B cell (primary cell): Measurements from ENCODE around the gene TWNK. TPM values are rescaled to one million over a fixed set of nuclear protein-coding genes. Genes with fewer than 3 reads are reported as not detected.

ENCODE experiments used
- ATAC-seq: fragments of 200-7000 bp; cut with Tn5 transposase; one replicate; pipeline ENCODE4 v1.10.0; 2021; ENCODE audit warnings: low read depth, mild to moderate bottlenecking, moderate number of reproducible peaks, moderate library complexity
- CTCF ChIA-PET: fragments of 350-600 bp; sonication (Branson Sonifier 250); formaldehyde crosslinking; loops from one replicate; lab custom pipeline; 2021; ENCODE audit warnings: antibody characterized with exemption, inconsistent platforms; lab: Charles Lee
- POLR2A ChIA-PET: fragments of 350-600 bp; sonication (Branson Sonifier 250); formaldehyde crosslinking; loops from one replicate; lab custom pipeline; 2021; ENCODE audit warnings: antibody characterized with exemption; lab: Charles Lee
- DNase-seq: peaks from one replicate; pipeline ENCODE4 v3.0.0; 2013
- H2AFZ ChIP-seq: 2 replicates; pipeline ENCODE4 v1.6.1; 2012; ENCODE audit warnings: mild to moderate bottlenecking, low read depth, low read length; ENCODE audit not compliant: insufficient read depth, poor library complexity, severe bottlenecking
- H3K27ac ChIP-seq, 2 donors: 1 replicate in 1 of 2; 2 replicates in 1 of 2; pipeline ENCODE4 v1.5.1; 2012 to 2013; ENCODE audit warnings: low read length in 2 of 2, mild to moderate bottlenecking in 2 of 2, moderate library complexity in 1 of 2
- H3K27me3 ChIP-seq, 4 experiments: fragments of 200-600 bp in 1 of 4; sonication (generic) in 1 of 4; replicated peaks in 1 of 4; 1 replicate in 2 of 4; 2 replicates in 2 of 4; pipeline versions ENCODE4 v1.6.1 to v1.7.0; 2013 to 2016; ENCODE audit warnings: low read length in 3 of 4, mild to moderate bottlenecking in 2 of 4, mixed read lengths in 1 of 4, moderate library complexity in 1 of 4; ENCODE audit not compliant: insufficient read depth in 4 of 4, control insufficient read depth in 3 of 4; ENCODE audit errors: control extremely low read depth in 1 of 4
- H3K36me3 ChIP-seq, 2 experiments: replicated peaks in 1 of 2; 1 replicate in 1 of 2; 2 replicates in 1 of 2; pipeline versions ENCODE4 v1.6.1 to v1.7.1; 2013; ENCODE audit warnings: low read length in 1 of 2; ENCODE audit not compliant: insufficient read depth in 2 of 2, control insufficient read depth in 1 of 2; ENCODE audit errors: control extremely low read depth in 1 of 2, extremely low read depth in 1 of 2
- H3K4me1 ChIP-seq, 2 donors: fragments of 200-600 bp in 1 of 2; sonication (generic) in 1 of 2; 1 replicate in 1 of 2; 2 replicates in 1 of 2; pipeline versions ENCODE4 v1.5.1 to v1.6.1; 2013 to 2017; ENCODE audit warnings: low read length in 2 of 2; ENCODE audit not compliant: control insufficient read depth in 2 of 2, insufficient read depth in 2 of 2
- H3K4me2 ChIP-seq: replicated peaks from 2 replicates; pipeline ENCODE3; 2012; ENCODE audit warnings: mild to moderate bottlenecking, low read depth, low read length; ENCODE audit not compliant: poor library complexity, severe bottlenecking
- H3K4me3 ChIP-seq, 5 experiments: fragments of 200-600 bp in 1 of 5; sonication (generic) in 1 of 5; 1 replicate in 3 of 5; 2 replicates in 2 of 5; pipeline versions ENCODE4 v1.5.1 to v1.7.0; 2011 to 2016; ENCODE audit warnings: low read length in 4 of 5, mild to moderate bottlenecking in 4 of 5, low read depth in 2 of 5, control low read depth in 1 of 5, moderate library complexity in 1 of 5; ENCODE audit not compliant: insufficient read depth in 1 of 5; ENCODE audit errors: control extremely low read depth in 1 of 5, extremely low read depth in 1 of 5
- H3K79me2 ChIP-seq: fragments of 200-600 bp; sonication (generic); one replicate; pipeline ENCODE4 v1.6.0; 2016; ENCODE audit warnings: low read length; ENCODE audit not compliant: control insufficient read depth, insufficient read depth
- H3K9ac ChIP-seq: fragments of 200-600 bp; sonication (generic); 2 replicates; pipeline ENCODE4 v1.6.1; 2017; ENCODE audit warnings: mild to moderate bottlenecking, low read length, moderate library complexity
- H3K9me3 ChIP-seq, 3 donors: one replicate each; pipeline versions ENCODE4 v1.6.1 to v1.7.1; 2013; ENCODE audit warnings: low read length in 2 of 3; ENCODE audit not compliant: control insufficient read depth in 2 of 3, insufficient read depth in 1 of 3; ENCODE audit errors: control extremely low read depth in 1 of 3
- H4K20me1 ChIP-seq: 2 replicates; pipeline ENCODE4 v1.6.0; 2012; ENCODE audit warnings: mild to moderate bottlenecking, low read length; ENCODE audit not compliant: insufficient read depth, control insufficient read depth, poor library complexity, severe bottlenecking
- H3K27ac Mint-ChIP-seq: one replicate; pipeline ENCODE4 v1.8.0; 2021; ENCODE audit warnings: mixed read lengths
- H3K27me3 Mint-ChIP-seq: one replicate; pipeline ENCODE4 v1.8.0; 2021; ENCODE audit warnings: mixed read lengths
- H3K4me1 Mint-ChIP-seq: one replicate; pipeline ENCODE4 v1.8.0; 2021; ENCODE audit warnings: mixed read lengths
- H3K4me3 Mint-ChIP-seq: one replicate; pipeline ENCODE4 v1.8.0; 2021; ENCODE audit warnings: mixed read lengths
- H3K9me3 Mint-ChIP-seq: one replicate; pipeline ENCODE4 v1.8.0; 2022; ENCODE audit warnings: mixed read lengths; ENCODE audit not compliant: insufficient read depth
- CTCF ChIP-seq: fragments of 200-600 bp; IDR thresholded peaks from one replicate; pipeline ENCODE4 v1.8.0; 2022; ENCODE audit warnings: antibody characterized with exemption, mild to moderate bottlenecking
- EZH2 ChIP-seq: IDR thresholded peaks from 2 replicates; pipeline ENCODE4 v1.6.1; 2012; ENCODE audit warnings: borderline replicate concordance, low read depth, mild to moderate bottlenecking, moderate library complexity, low read length; ENCODE audit not compliant: insufficient read depth, poor library complexity, severe bottlenecking
- WGBS: methylation state at CpG from one replicate; pipeline ENCODE4 v1.1.5; 2013; ENCODE audit warnings: missing lambda C conversion rate; ENCODE audit not compliant: insufficient coverage; 5-methylcytosine and 5-hydroxymethylcytosine counted together
- intact Hi-C: fragments of 100-400 bp; cut with micrococcal nuclease; formaldehyde crosslinking; loops from one replicate; pipeline ENCODE4 v1.10.0; 2022
- polyA plus RNA-seq: library from polyadenylated mRNA; depleted of rRNA; stranded (reverse); fragments of >200 nt; gene quantifications from 2 replicates; pipeline ENCODE4 v1.2.3, GENCODE V29; 2012
- total RNA-seq, 2 donors: library from RNA; stranded (reverse); fragments of 120-200 nt in 1 of 2; gene quantifications; 1 replicate in 1 of 2; 2 replicates in 1 of 2; pipeline versions ENCODE4 v1.2.3 to v1.2.4, GENCODE V29; 2013 to 2022

The TWNK gene
- total and polyA plus RNA-seq, 2 donors (not counting 1 experiment from before 2014, with no cell fraction given), result 7.2 to 11.8 TPM

GRCh38 chr10:100976906-100977305, 10.4 kb upstream of the TWNK start:
- Histone ChIP-seq H3K36me3 (peaks cover 0 to 15% of the 10 kb centered on the region in 2 experiments), H3K9ac (no peak overlapping the region), H3K79me2 (no peaks in the 10 kb centered on the region), H4K20me1 (no peaks in the 10 kb centered on the region), H3K4me3 (no peak overlapping the region), H3K4me1 (no peaks in the 10 kb centered on the region), H3K27ac (no peak overlapping the region), H3K27me3 (no peaks in the 10 kb centered on the region), H3K4me2 (no peak overlapping the region), H3K9me3 (no peaks in the 10 kb centered on the region), H2AFZ (no peak overlapping the region)
- Mint-ChIP-seq H3K4me1 (no peaks in the 10 kb centered on the region), H3K9me3 (no peaks in the 10 kb centered on the region), H3K27me3 (no peaks in the 10 kb centered on the region), H3K27ac (no peak overlapping the region), H3K4me3 (no peak overlapping the region)
- CTCF ChIA-PET, result interaction anchor here (0.7 kb wide), 1 partner anchor 37 kb away, joined by 3 read pairs; no protein-coding TSS in a partner anchor
- intact Hi-C loops, result no loop called here
- TF ChIP-seq CTCF (no peak), EZH2 (no peak)
- POLR2A ChIA-PET, result no interaction called here
- 97% methylated on average over 3 of the region's 3 CpGs for WGBS
- DNase-seq, result no peak
- ATAC-seq, result no peak

- no peak overlapping the region for H2AFZ ChIP-seq
- no peak overlapping the region for H3K27ac Mint-ChIP-seq
- no peaks in the 10 kb centered on the region for H3K4me1 Mint-ChIP-seq
- POLR2A ChIA-PET, result no interaction called here
- H3K36me3 ChIP-seq, result peaks cover 0 to 18% of the 10 kb centered on the region in 2 experiments
- DNase-seq, result no peak
- no peak overlapping the region for H3K27ac ChIP-seq
- H3K9ac ChIP-seq, result no peak overlapping the region
- intact Hi-C loops, result no loop called here
- H3K4me2 ChIP-seq, result no peak overlapping the region
- no peaks in the 10 kb centered on the region for H3K27me3 Mint-ChIP-seq
- H3K9me3 ChIP-seq, result no peaks in the 10 kb centered on the region
- no peak overlapping the region for H3K4me3 ChIP-seq
- no peaks in the 10 kb centered on the region for H3K9me3 Mint-ChIP-seq
- no peaks in the 10 kb centered on the region for H3K4me1 ChIP-seq
- H4K20me1 ChIP-seq, result no peaks in the 10 kb centered on the region
- H3K4me3 Mint-ChIP-seq, result no peak overlapping the region
- WGBS, result no CpG with 5 or more reads among the region's 6 CpGs
- no peak for TF ChIP-seq CTCF
- TF ChIP-seq EZH2, result no peak
- ATAC-seq, result no peak
- H3K79me2 ChIP-seq, result no peaks in the 10 kb centered on the region
- CTCF ChIA-PET, result no interaction called here
- H3K27me3 ChIP-seq, result no peaks in the 10 kb centered on the region
These were observed 9.9 kb upstream of the TWNK start for GRCh38 chr10:100977436-100977835.
